OCI-M1 (cell line): Measurements from ENCODE around the gene PIR.
A peak's percentile ranks its signal among the peaks of the same experiment; 100 is the strongest.

ENCODE experiments used
- DNase-seq: peaks from one replicate; lab custom pipeline; 2025; lab: John Stamatoyannopoulos, UW

Gene PIR

DNA sequence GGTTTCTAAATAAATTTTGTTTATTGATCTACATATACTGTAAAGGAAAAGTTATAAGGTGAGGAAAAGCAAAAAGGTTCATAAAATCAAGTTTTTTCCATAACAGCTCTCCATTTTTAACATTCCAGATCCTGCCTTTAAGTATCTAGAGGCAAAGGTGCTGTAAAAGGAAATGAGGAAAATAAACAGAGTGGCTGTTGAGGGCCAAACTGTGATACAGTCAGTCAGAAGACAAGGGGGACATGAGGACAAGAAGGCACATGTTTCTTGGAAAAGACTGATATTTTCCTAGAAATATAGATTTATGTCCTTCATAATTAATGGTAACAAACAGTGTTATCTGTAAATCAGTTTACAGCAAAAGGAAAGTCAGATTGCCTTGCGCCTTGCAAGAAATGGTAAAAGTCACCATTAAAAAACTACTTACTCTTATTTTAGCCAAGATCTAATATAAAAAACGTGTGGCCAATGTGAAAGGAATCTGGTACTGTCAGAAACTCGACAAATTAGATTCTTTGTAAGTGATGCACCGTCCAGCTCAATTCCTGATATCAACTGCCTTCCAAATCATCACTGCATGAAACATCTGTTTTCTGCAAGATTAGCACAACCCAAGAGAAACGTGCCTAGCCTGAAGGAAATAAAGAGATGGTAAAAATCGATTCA is 75.0 kb downstream of the PIR start:
- peak; percentile 54 for DNase-seq

DNA sequence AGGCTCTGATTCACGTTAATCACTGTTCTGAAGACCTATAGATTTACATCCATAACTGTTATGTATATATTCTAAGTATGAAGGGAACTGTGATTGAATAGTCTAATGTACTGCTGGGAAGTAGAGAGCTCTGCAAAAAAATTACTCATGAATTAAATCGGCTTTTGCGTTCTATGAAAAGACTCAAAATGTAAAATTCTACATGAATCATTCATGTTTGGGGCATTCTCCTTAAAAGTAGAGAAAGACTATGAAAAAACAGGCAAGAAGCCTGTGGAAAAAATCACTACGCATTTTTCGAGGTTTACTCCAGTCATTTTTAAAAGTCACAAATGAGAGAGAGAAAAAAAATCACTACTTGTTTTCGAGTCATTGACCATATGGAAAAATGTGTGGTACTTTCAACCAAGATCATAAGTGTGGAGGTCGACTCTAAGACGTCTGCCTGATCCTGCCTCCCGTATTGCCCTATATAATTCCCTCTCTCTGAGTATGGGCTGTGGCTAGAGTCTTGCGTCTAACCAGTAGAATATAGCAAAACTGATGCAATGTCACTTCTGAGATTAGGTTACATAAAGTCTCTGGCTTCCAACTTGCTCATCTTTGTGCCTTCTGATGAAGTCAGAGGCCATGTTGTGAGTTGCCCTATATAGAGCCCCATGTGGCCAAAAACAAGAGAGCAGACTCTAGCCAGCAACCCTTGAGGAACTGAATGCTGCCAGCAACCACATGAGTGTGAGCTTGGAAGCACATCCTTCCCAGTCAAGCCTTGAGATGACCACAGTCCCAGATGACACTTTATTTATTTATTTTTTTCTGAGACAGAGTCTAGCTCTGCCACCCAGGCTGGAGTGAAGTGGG is 76.8 kb downstream of the PIR start:
- peak; percentile 6 for DNase-seq

DNA sequence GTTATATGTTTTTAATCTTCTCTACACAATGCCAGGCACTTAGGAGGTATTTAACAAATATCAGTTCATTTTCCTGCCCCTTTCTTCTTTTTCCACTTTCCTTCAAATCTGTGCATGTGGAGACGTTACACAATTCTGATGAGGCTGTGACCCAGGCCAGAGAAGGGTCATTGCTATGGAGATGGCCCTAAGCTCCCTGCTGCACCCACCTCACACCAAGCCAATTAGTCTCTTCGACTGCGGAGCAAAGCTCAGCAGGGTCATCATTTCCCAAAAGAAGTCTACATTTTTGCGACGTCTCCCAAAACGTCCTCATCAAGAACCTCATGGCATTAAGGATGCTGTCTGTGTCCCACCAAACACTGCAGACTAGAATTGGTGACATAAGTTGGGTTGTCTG is 80.0 kb downstream of the PIR start:
- DNase-seq, result no peak

DNA sequence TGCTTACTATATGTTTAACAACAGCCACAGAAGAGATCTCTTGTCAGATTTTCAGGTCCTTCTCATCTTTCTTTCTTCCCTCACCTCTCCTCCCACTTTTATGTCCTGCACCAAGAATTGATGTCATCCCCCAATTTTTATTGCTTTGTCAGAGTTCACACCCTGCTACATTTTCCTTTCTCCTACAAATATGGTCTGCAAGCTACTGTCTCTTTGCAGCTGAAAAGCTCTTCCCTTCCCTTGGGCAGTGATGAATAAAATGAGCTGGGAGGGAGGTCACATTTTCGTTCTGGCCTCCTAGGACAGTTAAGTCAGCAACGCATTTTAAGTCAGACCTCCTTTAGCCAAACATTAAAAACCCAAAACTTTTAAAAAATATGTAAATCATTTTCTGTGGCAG is 82.2 kb downstream of the PIR start:
- no peak for DNase-seq

DNA sequence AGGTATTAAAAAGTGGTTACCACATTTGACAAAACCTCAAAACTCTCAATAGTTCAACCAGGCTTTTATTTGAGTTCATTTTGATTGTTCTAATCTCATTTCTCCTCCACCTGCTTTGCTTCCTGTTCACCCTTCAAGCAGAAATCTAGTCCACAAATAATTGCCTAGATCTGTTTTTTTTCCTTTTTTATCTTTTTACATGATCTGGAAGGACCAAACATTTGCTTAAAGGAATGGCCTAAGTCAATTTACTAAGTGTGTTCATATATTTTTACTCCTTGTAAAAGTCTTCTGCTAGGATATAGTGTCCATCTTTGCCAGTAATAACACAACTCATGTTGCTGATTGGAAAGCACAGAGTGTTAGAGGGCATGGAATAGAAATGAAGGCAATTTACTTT is 82.7 kb downstream of the PIR start:
- no peak for DNase-seq

DNA sequence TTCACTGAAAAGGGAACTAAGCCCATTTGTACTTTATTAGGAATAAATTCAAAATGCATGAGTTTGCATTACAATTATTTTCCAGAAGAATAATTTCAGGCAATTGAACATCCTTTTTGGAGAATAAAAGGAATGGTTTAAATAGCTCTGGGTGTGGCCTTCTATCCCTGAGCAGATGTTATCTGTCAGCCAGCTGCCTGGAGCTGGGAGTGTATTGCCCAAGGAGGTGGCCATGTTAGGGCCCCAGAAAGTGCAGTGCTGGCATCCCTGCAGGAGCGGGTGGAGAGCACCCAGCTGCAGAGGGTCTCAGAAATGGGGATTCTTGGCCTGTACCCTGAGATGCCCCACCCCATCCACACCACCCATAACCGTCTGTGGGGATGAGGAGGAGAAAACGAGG is 87.3 kb downstream of the PIR start:
- no peak for DNase-seq

DNA sequence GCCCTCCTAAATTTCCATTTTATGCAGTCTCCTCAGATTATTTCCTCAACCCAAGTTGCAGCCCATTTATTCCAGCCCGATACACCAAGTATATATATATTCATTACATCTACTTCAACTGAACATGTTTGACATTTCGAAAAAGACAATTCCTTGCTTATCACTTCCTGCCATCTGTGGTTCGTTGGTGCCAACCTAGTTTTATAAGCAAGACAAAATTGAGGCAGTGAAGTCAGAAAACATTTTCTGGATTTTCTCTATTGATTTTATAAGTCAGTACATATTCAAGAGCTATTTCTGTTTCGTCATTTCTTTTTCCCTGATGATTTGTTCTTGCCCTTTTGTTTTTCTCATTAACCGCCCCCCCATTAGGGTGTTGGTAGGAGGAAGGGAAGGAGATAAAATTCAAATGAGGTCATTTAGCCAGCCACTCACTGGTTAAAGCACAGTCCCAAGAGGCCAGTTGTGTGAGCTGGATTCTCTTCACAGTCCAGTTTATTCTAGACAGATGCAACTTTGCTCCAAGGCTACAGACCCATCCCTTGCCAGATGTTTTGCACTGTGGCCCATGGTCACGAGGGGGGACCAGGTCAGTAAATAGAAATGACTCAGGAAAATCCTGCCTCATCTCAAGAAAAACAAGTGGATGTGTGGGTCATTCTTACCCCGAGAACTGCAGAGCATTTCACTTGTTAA is 88.6 kb downstream of the PIR start:
- peak; percentile 35 for DNase-seq

DNA sequence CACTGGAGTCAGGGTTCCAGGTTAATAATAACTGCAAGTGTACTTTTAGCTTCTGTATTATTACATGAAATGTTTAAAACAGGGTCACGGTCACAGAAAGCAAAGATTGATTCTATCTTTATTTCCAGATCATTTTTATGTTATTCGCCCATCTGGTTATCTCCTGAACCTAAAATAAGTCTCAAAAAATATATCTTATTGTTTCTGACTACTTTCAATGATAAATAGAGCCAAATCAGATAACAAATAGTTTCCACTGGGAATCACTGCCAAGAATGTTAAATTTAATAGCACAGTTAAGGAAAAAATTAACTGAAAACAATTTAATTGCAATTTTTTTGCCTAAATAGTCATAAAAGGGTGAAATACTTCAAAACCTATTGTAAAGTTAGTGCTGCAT is 91.8 kb downstream of the PIR start:
- no peak for DNase-seq

DNA sequence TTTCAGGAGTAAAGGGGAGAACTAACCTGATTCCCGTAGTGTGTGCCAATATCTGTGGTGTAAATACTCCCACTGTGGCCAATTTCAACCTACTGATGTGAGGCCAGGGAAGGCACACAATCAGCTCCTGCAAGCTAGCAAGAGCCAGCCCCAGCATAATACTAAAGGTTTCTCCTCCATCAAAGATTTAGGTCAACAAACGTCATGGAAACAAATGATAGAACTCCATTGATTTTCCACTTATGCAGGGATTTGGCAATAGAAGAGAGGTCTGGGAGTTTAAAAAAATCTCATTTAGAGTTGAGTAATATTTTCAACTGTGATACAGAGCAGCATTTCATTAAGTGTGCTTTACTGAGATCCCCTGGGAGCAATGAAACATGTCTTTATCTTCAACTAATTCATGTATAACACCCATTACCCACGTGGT is 93.2 kb downstream of the PIR start:
- DNase-seq, result no peak

DNA sequence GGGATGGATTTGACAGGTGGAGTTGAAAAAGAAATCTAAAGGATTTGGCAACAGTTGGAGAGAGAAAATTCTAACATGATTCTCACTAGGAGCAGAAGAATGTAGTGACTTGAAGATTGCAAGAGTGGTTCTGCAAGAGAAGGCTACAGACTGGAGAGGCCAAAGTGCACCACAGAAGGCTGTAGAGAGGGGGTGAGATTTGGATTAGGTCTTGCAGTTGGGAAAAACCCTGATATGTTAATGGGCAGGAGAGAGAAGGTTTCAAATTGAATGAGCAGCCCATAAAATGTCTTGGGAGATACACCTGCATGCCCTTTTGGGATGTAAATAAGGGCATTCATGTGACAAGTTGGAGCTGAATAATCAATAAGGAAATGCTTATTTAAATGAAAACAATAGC is 94.3 kb downstream of the PIR start:
- DNase-seq, result no peak

DNA sequence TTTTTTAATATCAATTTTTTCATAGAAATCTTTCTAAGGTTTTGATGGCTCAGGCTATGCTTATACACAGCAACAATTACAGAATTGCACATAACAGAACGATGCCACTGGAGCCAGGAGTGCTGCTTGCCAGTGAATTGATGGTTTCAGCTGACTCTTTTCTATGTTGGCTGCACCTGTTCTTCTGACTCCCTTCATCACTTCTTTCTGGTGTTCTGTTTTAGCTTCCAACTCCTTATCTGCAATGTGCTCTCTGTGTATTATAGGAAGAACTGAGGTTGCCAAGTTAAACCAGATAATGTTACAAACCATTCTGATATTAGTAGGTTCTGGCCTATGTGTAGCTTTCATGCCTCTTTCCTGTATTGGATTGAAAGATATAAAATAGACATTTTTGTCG is 97.3 kb downstream of the PIR start:
- DNase-seq, result no peak

DNA sequence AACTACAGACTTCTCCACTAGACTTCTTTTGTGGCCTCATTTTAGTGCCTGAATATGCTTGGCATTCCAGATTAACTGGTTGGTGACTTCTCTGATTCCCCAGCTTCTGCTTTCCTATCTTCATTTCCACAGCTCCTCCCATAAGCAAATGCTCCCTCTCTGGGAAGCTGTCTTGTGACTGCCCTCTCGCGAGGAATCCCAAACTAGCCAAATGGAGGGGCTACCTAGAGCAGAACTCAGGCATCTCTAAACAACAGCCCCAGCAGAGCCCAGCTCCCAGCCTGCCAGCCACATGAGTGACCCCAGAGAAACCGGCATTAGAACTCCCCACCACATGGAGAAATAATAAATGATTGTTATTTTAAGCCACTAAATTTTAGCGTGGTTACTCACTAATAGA is 101.3 kb downstream of the PIR start:
- no peak for DNase-seq

DNA sequence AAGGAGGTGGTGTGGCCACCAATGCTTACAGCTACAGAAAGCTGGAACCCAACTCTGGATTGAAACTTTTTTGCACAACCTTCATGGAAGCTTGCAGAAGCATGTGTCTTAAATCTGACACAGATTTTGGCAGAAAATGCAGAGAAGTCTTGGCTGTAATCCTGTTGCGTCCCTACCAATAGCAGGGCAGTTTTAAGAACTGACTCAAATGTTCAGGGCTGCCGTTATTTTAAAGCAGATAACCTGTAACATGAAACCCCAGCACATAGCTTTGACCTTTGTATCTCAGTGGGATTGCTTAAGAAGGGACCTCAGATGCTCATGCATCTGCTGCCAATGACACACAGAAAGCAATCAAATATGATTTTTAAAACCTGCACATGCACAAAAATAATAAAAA is 108.8 kb downstream of the PIR start, which contains the start of gene VEGFD:
Gene VEGFD, minus strand, starts transcription at position 110 of the 400 bp plus-strand sequence. CDS start 467 bp downstream, outside the sequence.
- DNase-seq, result no peak

DNA sequence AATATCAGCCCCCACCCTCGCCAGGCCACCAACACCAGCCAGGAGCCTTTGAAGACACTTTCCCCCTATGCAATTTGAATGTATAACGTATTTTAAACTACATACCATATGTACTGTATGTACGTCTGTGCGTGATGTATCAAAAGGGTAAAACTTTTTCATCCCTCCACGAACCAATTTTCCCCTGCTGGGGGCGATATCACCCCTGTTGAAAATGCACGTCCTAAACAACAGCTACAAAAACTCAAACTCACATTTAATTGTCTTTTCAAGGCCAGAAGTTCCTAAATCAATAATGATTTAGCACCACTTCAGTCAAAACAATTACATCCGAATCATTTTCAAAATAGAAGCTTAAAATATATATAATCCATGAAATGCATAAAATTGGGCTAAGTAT is 110.3 kb downstream of the PIR start:
- no peak for DNase-seq

DNA sequence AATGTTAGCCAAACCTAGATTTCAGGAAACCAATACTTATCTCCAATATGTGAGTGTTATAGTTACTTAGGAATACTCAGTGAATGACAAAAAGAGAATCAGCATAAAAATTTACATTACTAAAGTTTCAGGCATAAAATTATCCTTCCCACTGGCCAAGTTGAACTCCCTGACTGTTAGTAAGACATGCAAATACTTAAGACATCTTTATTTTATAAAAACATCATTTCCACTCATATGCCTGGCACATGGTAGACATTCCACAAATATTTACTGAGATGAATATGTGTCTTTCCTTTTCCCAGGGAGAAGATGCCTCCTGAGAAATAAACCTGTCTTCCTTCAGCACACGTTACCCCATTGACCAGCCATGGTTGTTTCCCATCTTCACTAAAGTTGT is 116.2 kb downstream of the PIR start:
- no peak for DNase-seq

DNA sequence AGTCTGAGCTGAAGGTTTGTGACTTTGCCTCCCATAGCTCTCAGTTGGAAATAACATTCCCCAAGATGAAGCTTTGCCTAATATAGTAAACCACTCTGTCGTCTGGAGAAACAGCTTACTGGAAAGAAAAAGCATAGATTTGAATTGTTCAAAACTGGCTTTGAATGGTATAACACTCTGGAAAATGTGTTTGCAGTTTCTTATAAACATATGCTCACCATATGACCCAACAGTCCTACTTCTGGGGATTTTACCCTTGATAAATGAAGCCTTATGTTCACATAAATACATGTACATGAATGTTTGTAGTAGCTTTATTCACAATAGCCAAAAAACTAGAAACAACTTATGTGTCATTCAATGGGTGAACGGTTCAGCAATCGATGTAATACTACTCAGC is 119.2 kb downstream of the PIR start:
- no peak for DNase-seq

DNA sequence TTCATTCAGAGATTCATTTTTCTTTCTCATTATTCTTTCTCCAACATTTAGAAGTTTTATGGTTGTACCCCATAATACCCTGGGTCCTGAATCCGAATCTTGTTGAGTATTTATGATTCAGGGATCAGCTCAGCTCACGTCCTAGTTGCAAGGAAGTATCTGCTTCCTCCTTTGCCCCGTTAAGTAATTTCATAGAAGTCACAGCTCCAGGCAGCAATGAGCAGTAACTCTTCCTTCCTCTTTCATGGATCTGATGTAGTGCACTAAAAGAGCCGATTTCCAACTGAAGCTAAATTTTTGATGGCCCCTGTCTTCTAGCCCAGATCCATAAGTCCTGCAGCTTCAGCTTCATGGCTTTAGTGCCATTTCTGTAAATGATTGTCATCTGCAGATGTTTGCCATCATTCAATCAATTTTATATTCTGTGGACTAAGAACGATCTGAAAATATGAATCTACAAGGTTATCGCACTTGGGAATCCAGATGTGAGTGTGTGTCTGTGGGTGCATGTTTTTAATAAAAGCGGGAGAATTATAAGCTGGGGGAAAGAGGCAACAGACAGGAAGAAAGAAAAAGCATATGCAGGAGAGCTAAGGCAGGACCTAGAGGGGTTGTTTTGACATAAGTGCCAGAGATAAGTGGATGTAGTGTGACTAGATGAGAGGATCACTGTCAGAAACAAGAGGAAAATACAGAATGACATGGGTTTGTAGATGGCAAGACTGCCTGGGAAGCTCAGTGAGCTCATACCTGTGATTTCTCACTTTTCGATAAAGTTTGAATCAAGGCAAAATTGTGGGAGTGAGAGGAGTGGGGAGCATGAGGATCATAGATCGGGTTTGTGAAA is 126.4 kb downstream of the PIR start:
- DNase-seq, result peak; percentile 22

DNA sequence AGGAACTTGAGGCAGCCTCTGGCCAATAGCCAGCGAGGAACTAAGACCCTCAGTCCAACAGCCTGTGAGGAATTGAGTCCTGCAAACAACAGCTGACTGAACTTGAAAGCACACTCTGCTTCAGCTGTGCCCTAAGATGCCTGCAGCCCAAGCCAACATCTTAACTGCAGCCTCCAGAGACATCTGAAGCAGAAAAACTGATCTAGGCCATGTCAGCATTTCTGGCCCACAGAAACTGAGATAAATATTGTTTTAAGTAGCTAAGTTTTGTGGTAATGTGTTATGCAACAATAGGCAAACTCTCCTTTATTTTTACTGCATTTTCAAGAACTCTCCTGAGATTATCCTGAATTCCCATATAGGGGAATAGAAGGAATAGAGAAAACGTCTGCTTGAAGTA is 133.4 kb downstream of the PIR start:
- no peak for DNase-seq

DNA sequence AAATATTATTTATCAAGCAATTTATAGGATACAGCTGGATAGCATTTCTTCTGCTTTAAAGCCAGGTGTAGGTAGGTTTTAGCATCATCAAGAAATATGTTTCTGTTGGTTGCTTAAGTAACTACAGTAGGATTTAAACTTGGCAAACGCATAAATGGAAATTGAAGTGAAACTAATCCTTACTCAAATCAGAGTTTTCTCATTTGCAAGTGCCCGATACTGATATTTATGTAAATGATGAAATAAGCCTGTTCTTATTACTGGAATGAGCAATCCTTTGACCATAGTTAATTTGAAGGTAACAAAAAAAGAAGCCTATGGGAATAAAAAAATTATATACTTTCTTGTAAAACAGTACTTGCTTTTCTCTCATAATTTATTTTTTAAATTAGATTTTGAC is 134.6 kb downstream of the PIR start:
- no peak for DNase-seq

DNA sequence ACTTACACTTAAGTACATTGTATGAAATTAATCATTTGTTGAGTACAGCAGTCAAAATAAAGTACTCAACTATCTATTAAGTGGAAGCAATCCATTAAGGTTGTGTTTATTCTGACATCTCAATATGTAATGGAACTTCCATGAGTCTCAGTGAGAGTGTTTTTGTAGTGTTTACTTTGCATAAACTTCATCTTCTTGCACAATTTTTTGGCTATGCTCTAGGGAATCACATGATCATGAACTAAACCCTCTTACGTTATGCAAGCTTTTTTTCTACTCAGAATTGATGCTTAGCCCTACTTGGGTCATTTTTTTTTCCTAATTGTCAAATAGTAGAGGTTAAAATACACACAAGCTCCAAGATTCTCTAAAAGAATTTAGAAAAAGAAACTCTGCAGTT is 136.7 kb downstream of the PIR start:
- no peak for DNase-seq

DNA sequence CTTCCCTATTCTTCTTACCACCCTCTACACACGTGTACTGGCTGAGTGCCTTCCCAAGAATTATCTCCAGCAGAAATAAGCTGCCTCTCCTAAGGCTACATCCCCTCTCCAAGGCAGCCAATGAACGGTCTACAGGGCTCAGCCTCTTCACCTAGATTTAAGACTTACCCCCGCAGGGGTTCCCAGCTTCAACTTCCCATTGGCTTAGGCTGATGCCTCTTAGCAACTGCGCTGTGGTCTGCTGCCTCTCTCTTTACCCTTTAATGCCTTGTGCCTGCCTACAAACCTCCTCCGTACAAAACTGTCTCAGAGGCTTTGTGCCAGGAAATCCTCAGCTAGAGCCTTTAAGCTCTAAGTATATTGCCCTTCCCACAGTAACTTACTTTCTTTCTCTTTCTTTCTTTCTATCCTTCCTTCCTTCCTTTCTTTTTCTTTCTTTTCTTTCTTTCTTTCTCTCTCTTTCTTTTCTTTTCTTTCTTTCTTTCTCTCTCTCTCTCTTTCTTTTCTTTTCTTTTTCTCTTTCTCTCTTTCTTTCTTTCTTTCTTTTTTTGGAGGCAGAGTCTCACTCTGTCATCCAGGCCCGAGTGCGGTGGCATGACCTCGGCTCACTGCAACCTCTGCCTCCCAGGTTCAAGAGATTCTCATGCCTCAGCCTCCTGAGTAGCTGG is 142.7 kb downstream of the PIR start:
- no peak for DNase-seq
